ENCODE measurements around the gene INPP4A.

GRCh38 chr2:98565941-98566340 lies 121.3 kb downstream of the INPP4A start:
- no peak for TF ChIP-seq CTCF (IDR thresholded peaks at IDR 0.05)
- TF ChIP-seq POLR2A (IDR thresholded peaks at IDR 0.05): no peak
- TF ChIP-seq POLR2AphosphoS5 (IDR thresholded peaks at IDR 0.05): no peak
